GM12878 (cell line): ENCODE measurements around the gene CACNA1S. TPM values are rescaled to one million over a fixed set of nuclear protein-coding genes. Genes with fewer than 3 reads are reported as not detected.

Experiments
- ATAC-seq: fragments of 200-7000 bp; cut with Tn5 transposase; 3 replicates; pipeline ENCODE4 v1.9.1; 2020; ENCODE audit warnings: mild to moderate bottlenecking, moderate library complexity
- BruUV-seq: library from RNA; stranded (reverse); fragments of 400-500 nt; replicated peaks from 2 replicates; lab custom pipeline; 2021; lab: Mats Ljungman, UMichigan
- CTCF ChIA-PET: fragments of 300-600 bp; sonication (Branson Sonifier 250); formaldehyde crosslinking; extraction: SDS; loops from one replicate; lab custom pipeline; 2021; ENCODE audit warnings: inconsistent platforms; lab: Yijun Ruan, JAX
- POLR2A ChIA-PET: fragments of 350-600 bp; formaldehyde crosslinking; extraction: SDS; loops from one replicate; lab custom pipeline; 2021; ENCODE audit warnings: inconsistent platforms; lab: Charles Lee
- RAD21 ChIA-PET: fragments of 300-600 bp; sonication (Branson Sonifier 250); formaldehyde crosslinking; loops from one replicate; lab custom pipeline; 2023; ENCODE audit warnings: antibody characterized with exemption; ENCODE audit not compliant: unreplicated experiment; lab: Charles Lee
- SMC1A ChIA-PET: fragments of 300-600 bp; sonication (Branson Sonifier 250); formaldehyde crosslinking; loops from one replicate; lab custom pipeline; 2023; ENCODE audit not compliant: unreplicated experiment, uncharacterized antibody; lab: Charles Lee
- DNase-seq: peaks from one replicate; pipeline ENCODE4 v3.0.0-alpha.2; 2011; ENCODE audit warnings: low read depth, low spot score
- FAIRE-seq: peaks from 3 replicates; lab custom pipeline; 2011; peaks lifted over from hg19 to GRCh38; lab: Jason Lieb, UNC
- H2AFZ ChIP-seq: 2 replicates; pipeline ENCODE4 v1.6.0; 2011; ENCODE audit warnings: low read depth, low read length, control low read depth; ENCODE audit not compliant: control insufficient read depth
- H3K27ac ChIP-seq: 2 replicates; pipeline ENCODE4 v1.5.1; 2011; ENCODE audit warnings: control low read depth; ENCODE audit not compliant: control insufficient read depth, insufficient read depth
- H3K27me3 ChIP-seq, 2 experiments: replicated peaks in 1 of 2; 2 replicates each; pipeline versions ENCODE4 v1.6.0 to v1.6.1; 2011; ENCODE audit warnings: low read length in 1 of 2; ENCODE audit not compliant: control insufficient read depth in 2 of 2, insufficient read depth in 2 of 2
- H3K36me3 ChIP-seq, 2 experiments: 2 replicates each; pipeline ENCODE4 v1.5.1; 2011; ENCODE audit warnings: low read length in 1 of 2; ENCODE audit not compliant: control insufficient read depth in 2 of 2, insufficient read depth in 2 of 2
- H3K4me1 ChIP-seq: 2 replicates; pipeline ENCODE4 v1.6.1; 2011; ENCODE audit warnings: mild to moderate bottlenecking, low read length, moderate library complexity, mixed read lengths; ENCODE audit not compliant: control insufficient read depth, insufficient read depth
- H3K4me2 ChIP-seq: 2 replicates; pipeline ENCODE4 v1.6.0; 2011; ENCODE audit warnings: control low read depth; ENCODE audit not compliant: control insufficient read depth, insufficient read depth
- H3K4me3 ChIP-seq: fragments of 200-600 bp; sonication (generic); 2 replicates; pipeline ENCODE4 v1.5.1; 2016
- H3K79me2 ChIP-seq: 2 replicates; pipeline ENCODE4 v1.6.0; 2011; ENCODE audit warnings: low read length; ENCODE audit not compliant: control insufficient read depth, insufficient read depth
- H3K9ac ChIP-seq: 2 replicates; pipeline ENCODE4 v1.8.0; 2011; ENCODE audit warnings: low read length, control low read depth, mixed read lengths; ENCODE audit not compliant: control insufficient read depth, insufficient read depth
- H3K9me3 ChIP-seq: replicated peaks from 3 replicates; pipeline ENCODE4 v1.5.1; 2011; ENCODE audit warnings: mild to moderate bottlenecking, low read length; ENCODE audit not compliant: control insufficient read depth, insufficient read depth
- H4K20me1 ChIP-seq: 2 replicates; pipeline ENCODE4 v1.6.0; 2011; ENCODE audit not compliant: control insufficient read depth, insufficient read depth
- FOXM1 ChIP-seq: IDR thresholded peaks from 2 replicates; pipeline ENCODE4 v1.6.1; 2012; ENCODE audit warnings: low read depth, mild to moderate bottlenecking, inconsistent platforms, low read length, moderate library complexity
- HDAC6 ChIP-seq: fragments of 200-600 bp; sonication (generic); IDR thresholded peaks from one replicate; pipeline ENCODE4 v1.8.0; 2017; ENCODE audit warnings: antibody characterized with exemption; ENCODE audit not compliant: unreplicated experiment
- MEF2B ChIP-seq: fragments of 450-650 bp; IDR thresholded peaks from 2 replicates; pipeline ENCODE4 v1.6.1; 2018; ENCODE audit warnings: mild to moderate bottlenecking, moderate library complexity; ENCODE audit not compliant: partially characterized antibody, poor library complexity, severe bottlenecking
- NR2C1 ChIP-seq: fragments of 450-650 bp; IDR thresholded peaks from 2 replicates; pipeline ENCODE4 v1.6.1; 2017; ENCODE audit warnings: antibody characterized with exemption, mild to moderate bottlenecking, moderate library complexity
- PML ChIP-seq: IDR thresholded peaks from 2 replicates; pipeline ENCODE4 v1.6.1; 2012; ENCODE audit warnings: low read length, inconsistent platforms
- SPI1 ChIP-seq: IDR thresholded peaks from 2 replicates; pipeline ENCODE4 v1.6.1; 2011; ENCODE audit warnings: low read depth, mild to moderate bottlenecking, low read length, moderate library complexity, borderline replicate concordance; ENCODE audit not compliant: insufficient read depth
- WGBS: methylation state at CpG from one replicate; pipeline ENCODE4 v1.1.6; 2016; ENCODE audit warnings: low lambda C conversion rate; ENCODE audit not compliant: insufficient replicate concordance, insufficient coverage; ENCODE audit errors: missing lambda C conversion rate; 5-methylcytosine and 5-hydroxymethylcytosine counted together
- in situ Hi-C: fragments of 300-500 bp; cut with MboI; formaldehyde crosslinking; loops from 9 replicates; pipeline ENCODE4 v1.14.3; 2018; ENCODE audit warnings: mixed read lengths
- intact Hi-C: fragments of 100-400 bp; cut with micrococcal nuclease; formaldehyde crosslinking; loops from one replicate; pipeline ENCODE4 v1.14.2; 2022; ENCODE audit not compliant: unreplicated experiment
- polyA plus RNA-seq, 11 experiments: library from polyadenylated mRNA; depleted of rRNA in 4 of 11; unstranded in 6 of 11; stranded (reverse) in 5 of 11; fragments of >200 nt; fragmentation: Nextera tagmentation in 4 of 11; fragmentation: Illumina TruSeq in 1 of 11; extraction: Ambion mirVana in 4 of 11; extraction: Trizol in 1 of 11; gene quantifications; 1 replicate in 1 of 11; 2 replicates in 10 of 11; pipeline versions ENCODE4 v1.2.1 to v1.2.3, GENCODE V29; 2011 to 2016; ENCODE audit warnings: inconsistent platforms in 2 of 11, missing spikeins in 2 of 11, low read depth in 1 of 11
- total RNA-seq, 4 experiments: library from RNA; depleted of rRNA in 3 of 4; stranded (reverse); fragments of >200 nt in 3 of 4; fragmentation: Illumina TruSeq in 1 of 4; extraction: Trizol in 1 of 4; gene quantifications; 2 replicates each; pipeline versions ENCODE4 v1.2.1 to v1.2.3, GENCODE V29; 2013 to 2021
- TF ChIP-seq, protein P1 (sequence below): fragments of 450-650 bp; formaldehyde crosslinking; IDR thresholded peaks from 2 replicates; pipeline ENCODE4 v1.4.0; 2020; ENCODE audit warnings: mild to moderate bottlenecking, moderate library complexity
- TF ChIP-seq, protein P2 (sequence below): fragments of 450-650 bp; IDR thresholded peaks from 2 replicates; pipeline ENCODE4 v1.6.1; 2016; ENCODE audit warnings: mild to moderate bottlenecking
- TF ChIP-seq, protein P3 (sequence below), 3 experiments: IDR thresholded peaks in 2 of 3; conservative IDR thresholded peaks in 1 of 3; 2 replicates each; pipeline ENCODE4 v1.5.1; 2011; ENCODE audit warnings: low read depth in 3 of 3, low read length in 3 of 3, mild to moderate bottlenecking in 3 of 3, control low read depth in 2 of 3, moderate library complexity in 2 of 3, inconsistent platforms in 1 of 3, mixed read lengths in 1 of 3; ENCODE audit not compliant: control insufficient read depth in 2 of 3, insufficient read depth in 1 of 3; ENCODE audit errors: extremely low read depth in 1 of 3

The CACNA1S gene
- total and polyA plus RNA-seq, 10 of the 15 experiments (the other 5 are each of a cell fraction or from before 2014, with no cell fraction given), result under 0.01 to 0.04 (median 0.02) TPM; not detected in 6

DNA sequence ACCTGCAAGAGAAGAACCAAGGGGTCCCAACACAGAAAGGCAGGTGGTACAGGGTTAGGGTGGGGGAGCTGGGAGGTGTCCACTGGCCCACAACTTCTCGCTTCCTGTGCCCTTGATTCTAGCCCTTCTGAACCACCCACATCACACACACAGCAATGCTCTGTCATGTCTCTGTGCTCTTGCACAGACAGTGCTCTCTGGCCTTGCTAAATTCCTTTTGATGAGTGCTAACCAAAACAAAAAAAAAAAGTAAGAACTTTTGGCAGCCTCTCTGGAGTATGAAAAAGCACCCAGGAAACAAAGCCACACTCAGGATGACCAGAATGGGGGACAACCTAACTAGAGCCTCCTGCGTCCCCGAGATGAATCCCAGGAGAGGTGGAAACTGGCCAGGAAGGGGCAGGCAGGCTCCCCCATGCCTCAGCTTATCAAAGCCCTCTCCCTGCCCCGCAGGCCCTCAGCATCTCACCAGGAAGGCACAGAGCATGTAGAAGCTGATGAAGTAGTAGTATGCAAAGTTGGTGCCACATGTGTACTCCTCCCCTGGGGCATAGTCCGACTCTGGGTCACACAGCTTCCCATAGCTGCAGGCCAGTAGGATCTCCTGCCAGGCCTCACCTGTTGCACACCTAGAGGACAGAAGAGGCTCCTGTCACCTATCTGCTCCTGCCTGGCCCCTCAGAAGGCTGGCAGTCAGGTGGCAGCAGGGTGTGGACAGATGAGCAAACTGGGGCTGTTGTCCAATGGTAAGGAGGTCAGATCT is 61.5 kb downstream of the CACNA1S start (continued):
- TF ChIP-seq, protein P1, sequence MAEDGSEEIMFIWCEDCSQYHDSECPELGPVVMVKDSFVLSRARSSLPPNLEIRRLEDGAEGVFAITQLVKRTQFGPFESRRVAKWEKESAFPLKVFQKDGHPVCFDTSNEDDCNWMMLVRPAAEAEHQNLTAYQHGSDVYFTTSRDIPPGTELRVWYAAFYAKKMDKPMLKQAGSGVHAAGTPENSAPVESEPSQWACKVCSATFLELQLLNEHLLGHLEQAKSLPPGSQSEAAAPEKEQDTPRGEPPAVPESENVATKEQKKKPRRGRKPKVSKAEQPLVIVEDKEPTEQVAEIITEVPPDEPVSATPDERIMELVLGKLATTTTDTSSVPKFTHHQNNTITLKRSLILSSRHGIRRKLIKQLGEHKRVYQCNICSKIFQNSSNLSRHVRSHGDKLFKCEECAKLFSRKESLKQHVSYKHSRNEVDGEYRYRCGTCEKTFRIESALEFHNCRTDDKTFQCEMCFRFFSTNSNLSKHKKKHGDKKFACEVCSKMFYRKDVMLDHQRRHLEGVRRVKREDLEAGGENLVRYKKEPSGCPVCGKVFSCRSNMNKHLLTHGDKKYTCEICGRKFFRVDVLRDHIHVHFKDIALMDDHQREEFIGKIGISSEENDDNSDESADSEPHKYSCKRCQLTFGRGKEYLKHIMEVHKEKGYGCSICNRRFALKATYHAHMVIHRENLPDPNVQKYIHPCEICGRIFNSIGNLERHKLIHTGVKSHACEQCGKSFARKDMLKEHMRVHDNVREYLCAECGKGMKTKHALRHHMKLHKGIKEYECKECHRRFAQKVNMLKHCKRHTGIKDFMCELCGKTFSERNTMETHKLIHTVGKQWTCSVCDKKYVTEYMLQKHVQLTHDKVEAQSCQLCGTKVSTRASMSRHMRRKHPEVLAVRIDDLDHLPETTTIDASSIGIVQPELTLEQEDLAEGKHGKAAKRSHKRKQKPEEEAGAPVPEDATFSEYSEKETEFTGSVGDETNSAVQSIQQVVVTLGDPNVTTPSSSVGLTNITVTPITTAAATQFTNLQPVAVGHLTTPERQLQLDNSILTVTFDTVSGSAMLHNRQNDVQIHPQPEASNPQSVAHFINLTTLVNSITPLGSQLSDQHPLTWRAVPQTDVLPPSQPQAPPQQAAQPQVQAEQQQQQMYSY (CRISPR knock-in tag), result no peak
- no peak for TF ChIP-seq FOXM1
- no peak for TF ChIP-seq NR2C1
- TF ChIP-seq PML, result no peak

DNA sequence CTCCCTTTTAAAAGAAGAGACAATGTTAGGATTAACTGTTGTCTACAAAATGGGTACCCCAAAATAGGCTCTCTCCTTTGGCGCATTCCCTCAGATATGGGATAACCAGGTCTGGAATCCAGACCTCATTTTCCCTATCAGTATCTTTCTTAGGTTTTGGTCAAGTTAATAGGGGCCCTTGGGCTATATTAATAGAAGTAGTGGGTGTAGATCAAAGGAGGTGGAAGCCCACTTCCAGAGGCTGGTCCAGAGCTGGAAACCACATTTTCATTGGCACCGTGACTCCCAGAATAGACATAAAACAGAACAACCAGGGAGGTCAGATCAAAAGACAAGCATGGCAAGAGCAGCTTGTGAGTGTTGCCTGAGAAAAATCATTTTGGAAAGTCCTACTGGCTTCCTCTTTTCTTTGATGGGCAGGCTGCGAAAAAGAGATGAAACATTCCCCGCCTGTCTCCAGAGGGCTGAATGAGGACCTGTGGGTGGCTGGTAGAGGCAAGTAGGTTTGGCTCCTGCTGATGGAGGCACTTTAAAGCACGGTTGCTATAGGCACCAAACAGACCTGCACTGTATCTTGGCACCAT is 62.9 kb downstream of the CACNA1S start:
- H4K20me1 ChIP-seq, result no peaks in the 10 kb centered on the region
- no peaks in the 10 kb centered on the region for H3K4me1 ChIP-seq
- H3K4me2 ChIP-seq, result no peak overlapping the region
- no peak overlapping the region for H3K9ac ChIP-seq
- no peaks in the 10 kb centered on the region for H3K9me3 ChIP-seq
- no peak for FAIRE-seq
- no peaks in the 10 kb centered on the region for H3K79me2 ChIP-seq
- H3K27ac ChIP-seq, result no peak overlapping the region
- CTCF ChIA-PET, result interaction anchor here (0.6 to 18.1 kb wide), 8 partner anchors 8 to 427 kb away, joined by 3 to 250 read pairs (median 8); partner anchors contain the start of gene KIF21B
- H2AFZ ChIP-seq, result no peak overlapping the region
- POLR2A ChIA-PET, result interaction anchor here (0.9 to 1.6 kb wide), 2 partner anchors 30 to 78 kb away, joined by 3 to 7 read pairs; no protein-coding TSS in a partner anchor
- no peak for DNase-seq
- ATAC-seq, result no peak; the same call in 2 of the 3 replicates
- SMC1A ChIA-PET, result interaction anchor here (2.9 to 4.7 kb wide), 2 partner anchors 70 to 78 kb away, joined by 10 to 24 read pairs; no protein-coding TSS in a partner anchor
- TF ChIP-seq SPI1, result peak; percentile 70; the same call in 1 of the 2 replicates
- TF ChIP-seq, protein P2, sequence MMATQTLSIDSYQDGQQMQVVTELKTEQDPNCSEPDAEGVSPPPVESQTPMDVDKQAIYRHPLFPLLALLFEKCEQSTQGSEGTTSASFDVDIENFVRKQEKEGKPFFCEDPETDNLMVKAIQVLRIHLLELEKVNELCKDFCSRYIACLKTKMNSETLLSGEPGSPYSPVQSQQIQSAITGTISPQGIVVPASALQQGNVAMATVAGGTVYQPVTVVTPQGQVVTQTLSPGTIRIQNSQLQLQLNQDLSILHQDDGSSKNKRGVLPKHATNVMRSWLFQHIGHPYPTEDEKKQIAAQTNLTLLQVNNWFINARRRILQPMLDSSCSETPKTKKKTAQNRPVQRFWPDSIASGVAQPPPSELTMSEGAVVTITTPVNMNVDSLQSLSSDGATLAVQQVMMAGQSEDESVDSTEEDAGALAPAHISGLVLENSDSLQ, result peak; percentile 70
- TF ChIP-seq, protein P3, sequence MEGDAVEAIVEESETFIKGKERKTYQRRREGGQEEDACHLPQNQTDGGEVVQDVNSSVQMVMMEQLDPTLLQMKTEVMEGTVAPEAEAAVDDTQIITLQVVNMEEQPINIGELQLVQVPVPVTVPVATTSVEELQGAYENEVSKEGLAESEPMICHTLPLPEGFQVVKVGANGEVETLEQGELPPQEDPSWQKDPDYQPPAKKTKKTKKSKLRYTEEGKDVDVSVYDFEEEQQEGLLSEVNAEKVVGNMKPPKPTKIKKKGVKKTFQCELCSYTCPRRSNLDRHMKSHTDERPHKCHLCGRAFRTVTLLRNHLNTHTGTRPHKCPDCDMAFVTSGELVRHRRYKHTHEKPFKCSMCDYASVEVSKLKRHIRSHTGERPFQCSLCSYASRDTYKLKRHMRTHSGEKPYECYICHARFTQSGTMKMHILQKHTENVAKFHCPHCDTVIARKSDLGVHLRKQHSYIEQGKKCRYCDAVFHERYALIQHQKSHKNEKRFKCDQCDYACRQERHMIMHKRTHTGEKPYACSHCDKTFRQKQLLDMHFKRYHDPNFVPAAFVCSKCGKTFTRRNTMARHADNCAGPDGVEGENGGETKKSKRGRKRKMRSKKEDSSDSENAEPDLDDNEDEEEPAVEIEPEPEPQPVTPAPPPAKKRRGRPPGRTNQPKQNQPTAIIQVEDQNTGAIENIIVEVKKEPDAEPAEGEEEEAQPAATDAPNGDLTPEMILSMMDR (IDR thresholded peaks at IDR 0.05 in 2 of 3, conservative IDR thresholded peaks at IDR 0.05 in 1 of 3; ENCODE audit: control insufficient read depth in 2 of 3, extremely low read depth in 1 of 3, insufficient read depth in 1 of 3, low read depth in 3 of 3, low read length in 3 of 3), result no peak
- no peak for TF ChIP-seq HDAC6
- peak; percentile 40 for TF ChIP-seq MEF2B
- BruUV-seq, result no TSS peak
- H3K36me3 ChIP-seq, result no peaks in the 10 kb centered on the region
- H3K4me3 ChIP-seq, result no peak overlapping the region
- RAD21 ChIA-PET, result interaction anchor here (1.3 to 3.6 kb wide), 2 partner anchors 29 to 77 kb away, joined by 3 to 19 read pairs; no protein-coding TSS in a partner anchor
- peaks cover 5 to 7% of the 10 kb centered on the region in 2 experiments; a peak in 3 of 4 replicates for H3K27me3 ChIP-seq
- 59% methylated on average over 5 of the region's 5 CpGs for WGBS
- in situ Hi-C loops, result no loop called here
- intact Hi-C loops, result loop anchor here (10.0 kb wide), 1 partner anchor 235 kb away; no protein-coding TSS in a partner anchor
